ENCODE measurements around the gene PTP4A1. TPM values are rescaled to one million over a fixed set of nuclear protein-coding genes. Genes with fewer than 3 reads are reported as not detected.
A peak's percentile ranks its signal among the peaks of the same experiment; 100 is the strongest.

Gene PTP4A1
- polyA plus RNA-seq, 1 donor from 2014 or later: 57.6 TPM

- Histone ChIP-seq H3K9me3 (ENCODE audit: low read length) (no peaks in the 10 kb centered on the region), H3K79me2 (replicated peaks; ENCODE audit: insufficient read depth, low read length) (peaks cover 70% of the 10 kb centered on the region), H3K9ac (ENCODE audit: low read length) (no peak overlapping the region), H2AFZ (ENCODE audit: low read depth, low read length) (no peak overlapping the region), H3K9me2 (ENCODE audit: insufficient read depth, low read length) (no peaks in the 10 kb centered on the region), H3F3A (ENCODE audit: insufficient read depth, low read length, poor library complexity, severe bottlenecking) (peaks cover 6% of the 10 kb centered on the region), H3K27ac (ENCODE audit: low read length) (no peak overlapping the region), H3K27me3 (ENCODE audit: insufficient read depth, low read depth, low read length) (no peaks in the 10 kb centered on the region), H3K4me3 (ENCODE audit: low read length) (peak overlapping the region; percentile 55), H4K20me1 (ENCODE audit: insufficient read depth) (peaks cover 20% of the 10 kb centered on the region), H3K4me2 (ENCODE audit: low read length) (peak overlapping the region; percentile 69), H3K36me3 (ENCODE audit: insufficient read depth, low read length) (peaks cover 31% of the 10 kb centered on the region)
- TF ChIP-seq EZH2 (IDR thresholded peaks at IDR 0.05; ENCODE audit: borderline replicate concordance, insufficient read depth, low read length, poor library complexity, severe bottlenecking): no peak
- TF ChIP-seq SMC3 (conservative IDR thresholded peaks at IDR 0.05; ENCODE audit: poor library complexity): no peak
- TF ChIP-seq REST (IDR thresholded peaks at IDR 0.05; ENCODE audit: borderline replicate concordance): no peak
These were observed 4.0 kb downstream of the PTP4A1 start for GRCh38 chr6:63576147-63576772.

- TF ChIP-seq POLR2AphosphoS5 (IDR thresholded peaks at IDR 0.05): no peak
- TF ChIP-seq RAD21 (conservative IDR thresholded peaks at IDR 0.05): no peak
- TF ChIP-seq REST (IDR thresholded peaks at IDR 0.05; ENCODE audit: borderline replicate concordance): no peak
- TF ChIP-seq TAF1 (IDR thresholded peaks at IDR 0.05; ENCODE audit: low read depth): no peak
- H3K4me2 ChIP-seq (ENCODE audit: low read length): peak overlapping the region; percentile 69
These were observed 4.9 kb downstream of the PTP4A1 start for GRCh38 chr6:63576985-63577712.

More at GRCh38 chr6:63576985-63577712, 4.9 kb downstream of the PTP4A1 start:
- H3K27me3 ChIP-seq (ENCODE audit: insufficient read depth, low read depth, low read length): no peaks in the 10 kb centered on the region
- no peaks in the 10 kb centered on the region for H3K9me2 ChIP-seq (ENCODE audit: insufficient read depth, low read length)
- no peaks in the 10 kb centered on the region for H3K9me3 ChIP-seq (ENCODE audit: low read length)
- peaks cover 70% of the 10 kb centered on the region for H3K79me2 ChIP-seq (replicated peaks; ENCODE audit: insufficient read depth, low read length)
- peaks cover 6% of the 10 kb centered on the region for H3F3A ChIP-seq (ENCODE audit: insufficient read depth, low read length, poor library complexity, severe bottlenecking)
- peak overlapping the region; percentile 55 for H3K4me3 ChIP-seq (ENCODE audit: low read length)
- H2AFZ ChIP-seq (ENCODE audit: low read depth, low read length): no peak overlapping the region
- no peak overlapping the region for H3K9ac ChIP-seq (ENCODE audit: low read length)
- peaks cover 37% of the 10 kb centered on the region for H3K36me3 ChIP-seq (ENCODE audit: insufficient read depth, low read length)
- peaks cover 20% of the 10 kb centered on the region for H4K20me1 ChIP-seq (ENCODE audit: insufficient read depth)
- no peak overlapping the region for H3K27ac ChIP-seq (ENCODE audit: low read length)

Data from neural cell (in vitro differentiated cells).